ENCODE measurements around the gene VAMP2.

The VAMP2 gene

GRCh38 chr17:8166731-8167130 is 4.0 kb upstream of the VAMP2 start:
- H3K36me3 ChIP-seq (replicated peaks): no peaks in the 10 kb centered on the region
- no peak for DNase-seq
- H3K27ac ChIP-seq: no peak overlapping the region
- in situ Hi-C loops (cut with HindIII; ENCODE audit: low pct_ligation_motif_present, low sequenced_read_pairs): no loop called here
- no peaks in the 10 kb centered on the region for H3K27me3 ChIP-seq (replicated peaks)
- TF ChIP-seq CTCF (IDR thresholded peaks at IDR 0.05; ENCODE audit: low read depth, low read length, missing control alignments): no peak
- H3K4me3 ChIP-seq (ENCODE audit: low read depth, low read length): no peak overlapping the region

- Histone ChIP-seq H3K27ac (no peak overlapping the region), H3K27me3 (replicated peaks) (no peaks in the 10 kb centered on the region), H3K36me3 (replicated peaks) (peaks cover 8% of the 10 kb centered on the region), H3K4me3 (ENCODE audit: low read depth, low read length) (no peak overlapping the region)
- DNase-seq: no peak
- TF ChIP-seq CTCF (IDR thresholded peaks at IDR 0.05; ENCODE audit: low read depth, low read length, missing control alignments): no peak
- in situ Hi-C loops (cut with HindIII; ENCODE audit: low pct_ligation_motif_present, low sequenced_read_pairs): no loop called here
Observed at GRCh38 chr17:8164815-8165131, 2.0 kb upstream of the VAMP2 start.

GRCh38 chr17:8163978-8164814 is 1.4 kb upstream of the VAMP2 start:
- Histone ChIP-seq H3K27me3 (replicated peaks) (no peaks in the 10 kb centered on the region), H3K36me3 (replicated peaks) (peaks cover 14% of the 10 kb centered on the region), H3K4me3 (ENCODE audit: low read depth, low read length) (no peak overlapping the region), H3K27ac (no peak overlapping the region)
- in situ Hi-C loops (cut with HindIII; ENCODE audit: low pct_ligation_motif_present, low sequenced_read_pairs): no loop called here
- no peak for DNase-seq
- TF ChIP-seq CTCF (IDR thresholded peaks at IDR 0.05; ENCODE audit: low read depth, low read length, missing control alignments): no peak

- Histone ChIP-seq H3K27ac (peak overlapping the region; percentile 89), H3K4me3 (ENCODE audit: low read depth, low read length) (peak overlapping the region; percentile 85), H3K27me3 (replicated peaks) (no peaks in the 10 kb centered on the region), H3K36me3 (replicated peaks) (peaks cover 17% of the 10 kb centered on the region)
- DNase-seq: no peak
- in situ Hi-C loops (cut with HindIII; ENCODE audit: low pct_ligation_motif_present, low sequenced_read_pairs): no loop called here
- no peak for TF ChIP-seq CTCF (IDR thresholded peaks at IDR 0.05; ENCODE audit: low read depth, low read length, missing control alignments)
Observed at GRCh38 chr17:8162997-8163977, 539 bp upstream of the VAMP2 start.

GRCh38 chr17:8161289-8162232 is 1.2 kb downstream of the VAMP2 start:
- in situ Hi-C loops (cut with HindIII; ENCODE audit: low pct_ligation_motif_present, low sequenced_read_pairs): no loop called here
- H3K4me3 ChIP-seq (ENCODE audit: low read depth, low read length): peak overlapping the region; percentile 85
- no peak for TF ChIP-seq CTCF (IDR thresholded peaks at IDR 0.05; ENCODE audit: low read depth, low read length, missing control alignments)
- no peak overlapping the region for H3K27ac ChIP-seq
- H3K27me3 ChIP-seq (replicated peaks): no peaks in the 10 kb centered on the region
- no peak for DNase-seq
- peaks cover 17% of the 10 kb centered on the region for H3K36me3 ChIP-seq (replicated peaks)
